Measurements from ENCODE around the gene C14orf132. TPM values are rescaled to one million over a fixed set of nuclear protein-coding genes. Genes with fewer than 3 reads are reported as not detected.

Gene C14orf132
- 32.0 and 35.3 TPM in 2 replicates for total RNA-seq

DNA sequence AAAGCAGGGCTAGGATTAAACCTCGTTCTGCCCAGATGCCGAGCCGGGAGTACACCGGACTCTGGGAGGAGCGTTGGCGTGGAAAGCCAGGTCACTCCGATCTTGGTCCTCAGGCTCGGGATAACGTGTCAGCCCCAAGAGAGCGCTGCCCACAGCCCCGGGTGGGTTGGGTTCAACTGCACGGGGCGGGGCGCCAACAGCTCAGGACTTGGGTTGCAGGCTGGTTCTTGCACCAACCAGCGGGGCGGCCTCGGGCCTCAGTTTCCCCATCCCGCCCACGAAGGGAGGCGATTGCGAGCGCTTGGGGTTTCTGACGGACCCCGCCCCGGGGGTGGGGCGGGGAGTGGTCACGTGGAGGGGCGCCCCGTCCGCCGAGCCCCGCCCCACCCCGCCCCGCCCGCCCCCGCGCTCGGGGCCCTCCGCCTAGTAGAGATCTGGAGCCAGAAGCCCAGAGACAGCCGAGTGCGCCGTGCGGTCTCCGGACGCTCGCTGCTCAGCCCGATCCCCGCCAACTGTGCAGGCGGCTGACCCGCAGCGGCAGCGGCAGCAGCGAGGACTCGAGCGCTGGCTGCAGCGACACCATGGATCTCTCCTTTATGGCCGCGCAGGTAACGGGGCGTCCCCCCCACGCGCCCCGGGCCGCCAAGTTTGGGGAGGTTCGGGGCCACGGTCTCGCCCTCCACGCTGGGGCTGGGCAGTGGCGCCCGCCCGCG, at the start of gene C14orf132:
Gene C14orf132, plus strand, starts transcription at position 443 of the 713 bp plus-strand sequence. Its CDS starts 139 bp downstream, at position 582.

Other genes starting within 250 kb of the C14orf132 start
- gene TUNAR, start 162.5 kb upstream of the C14orf132 start, total RNA-seq, result not detected in 2 replicates
- 80.9 and 172 TPM in 2 replicates for gene BDKRB2, start 165.5 kb downstream of the C14orf132 start, total RNA-seq
- gene BDKRB1, start 216.8 kb downstream of the C14orf132 start, total RNA-seq, result 13.1 and 13.4 TPM in 2 replicates

Measured in bronchial smooth muscle cell (primary cell).